Omental fat pad (tissue), 4 donors: ENCODE data around the gene WFIKKN2. TPM values are rescaled to one million over a fixed set of nuclear protein-coding genes. Genes with fewer than 3 reads are reported as not detected.

Source experiments
- ATAC-seq: fragments of 150-250 bp; one replicate; pipeline ENCODE4 v1.9.1; 2016; ENCODE audit warnings: mild to moderate bottlenecking, moderate library complexity; ENCODE audit not compliant: low FRiP score
- DNase-seq: peaks from one replicate; pipeline ENCODE4 v3.0.0-alpha.2; 2019; ENCODE audit warnings: low spot score
- small RNA-seq: library from RNA; depleted of rRNA; stranded (forward); fragments of <200 nt; gene quantifications from one replicate; pipeline ENCODE3, GENCODE V24; 2016
- total RNA-seq, 4 donors: library from RNA; depleted of rRNA; stranded (reverse); fragments of >200 nt; gene quantifications; one replicate each; pipeline ENCODE4 v1.1.0, GENCODE V29; 2016
- TF ChIP-seq, protein P1 (sequence below), 3 donors: fragments of 450-650 bp; IDR thresholded peaks; one replicate each; pipeline ENCODE4 v1.5.1; 2016 to 2017; ENCODE audit warnings: antibody characterized with exemption in 3 of 3, mild to moderate bottlenecking in 3 of 3, moderate library complexity in 2 of 3

Gene WFIKKN2
- total RNA-seq, 4 donors from 2014 or later, result 0.09 to 0.24 TPM; not detected in 2

DNA sequence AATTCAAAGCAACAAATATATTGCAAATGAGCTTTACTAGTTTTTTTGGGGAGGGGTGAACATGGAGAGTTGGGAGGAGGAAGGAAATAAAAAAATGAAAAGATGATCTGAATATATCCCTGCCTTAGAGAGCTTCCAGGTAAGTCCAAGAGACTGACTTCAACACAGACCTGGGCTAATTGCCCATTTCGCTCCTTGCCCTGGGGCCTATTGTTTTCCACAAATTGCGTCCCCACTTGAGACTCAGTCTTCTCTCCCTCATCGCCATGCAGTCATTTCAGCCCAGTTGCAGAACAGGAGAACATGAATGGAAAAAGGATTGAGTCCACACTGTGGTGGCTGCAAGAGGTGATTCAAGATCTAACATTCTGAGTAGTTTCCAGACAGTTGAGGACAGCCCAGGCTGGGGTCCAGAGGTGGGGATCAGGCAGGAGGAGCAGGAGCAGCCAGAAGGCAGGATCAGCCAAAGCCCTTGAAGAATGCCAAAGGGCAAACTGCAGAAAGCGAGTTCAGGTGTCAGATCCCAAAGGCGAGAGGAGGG is 52.4 kb downstream of the WFIKKN2 start:
- no peak for DNase-seq
- no peak for ATAC-seq
- TF ChIP-seq, protein P1, sequence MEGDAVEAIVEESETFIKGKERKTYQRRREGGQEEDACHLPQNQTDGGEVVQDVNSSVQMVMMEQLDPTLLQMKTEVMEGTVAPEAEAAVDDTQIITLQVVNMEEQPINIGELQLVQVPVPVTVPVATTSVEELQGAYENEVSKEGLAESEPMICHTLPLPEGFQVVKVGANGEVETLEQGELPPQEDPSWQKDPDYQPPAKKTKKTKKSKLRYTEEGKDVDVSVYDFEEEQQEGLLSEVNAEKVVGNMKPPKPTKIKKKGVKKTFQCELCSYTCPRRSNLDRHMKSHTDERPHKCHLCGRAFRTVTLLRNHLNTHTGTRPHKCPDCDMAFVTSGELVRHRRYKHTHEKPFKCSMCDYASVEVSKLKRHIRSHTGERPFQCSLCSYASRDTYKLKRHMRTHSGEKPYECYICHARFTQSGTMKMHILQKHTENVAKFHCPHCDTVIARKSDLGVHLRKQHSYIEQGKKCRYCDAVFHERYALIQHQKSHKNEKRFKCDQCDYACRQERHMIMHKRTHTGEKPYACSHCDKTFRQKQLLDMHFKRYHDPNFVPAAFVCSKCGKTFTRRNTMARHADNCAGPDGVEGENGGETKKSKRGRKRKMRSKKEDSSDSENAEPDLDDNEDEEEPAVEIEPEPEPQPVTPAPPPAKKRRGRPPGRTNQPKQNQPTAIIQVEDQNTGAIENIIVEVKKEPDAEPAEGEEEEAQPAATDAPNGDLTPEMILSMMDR (IDR thresholded peaks at IDR 0.05), result no peak

GRCh38 chr17:50889528-50890118 is 54.2 kb downstream of the WFIKKN2 start:
- no peak for ATAC-seq
- TF ChIP-seq, protein P1 (IDR thresholded peaks at IDR 0.05), result no peak
- no peak for DNase-seq

GRCh38 chr17:50890675-50891516 is 55.5 kb downstream of the WFIKKN2 start:
- ATAC-seq, result no peak

GRCh38 chr17:50891577-50891989 is 56.2 kb downstream of the WFIKKN2 start:
- ATAC-seq (no peak), DNase-seq (no peak)
- TF ChIP-seq, protein P1 (IDR thresholded peaks at IDR 0.05), result no peak

More at GRCh38 chr17:50890675-50891516, 55.5 kb downstream of the WFIKKN2 start:
- TF ChIP-seq, protein P1 (IDR thresholded peaks at IDR 0.05), result no peak
- DNase-seq, result no peak

Small RNAs within 50 kb of the gene (small RNA-seq; reads per million reads assigned to genes)
- not detected for gene AC005921.1

Other genes with a start within 250 kb of the WFIKKN2 start
- 10 to 100 TPM in 2 of 4 donors, 1 to 10 TPM in 2; 2.8 to 19.9 (median 11.1) TPM for gene ABCC3, start 200.7 kb upstream of the WFIKKN2 start, total RNA-seq
- gene ANKRD40, start 127.7 kb upstream of the WFIKKN2 start, total RNA-seq, result 10 to 100 TPM; 55.7 to 82.4 (median 61.8) TPM
- gene LUC7L3, start 116.0 kb upstream of the WFIKKN2 start, total RNA-seq, result 10 to 100 TPM; 44.2 to 88.7 (median 55.2) TPM
- gene ANKRD40CL, start 68.1 kb upstream of the WFIKKN2 start, total RNA-seq, result not detected
- gene TOB1, start 30.8 kb downstream of the WFIKKN2 start, total RNA-seq, result 10 to 100 TPM; 28.8 to 79.7 (median 37.0) TPM